H1 (cell line): ENCODE results near the gene ZBTB2.

ENCODE experiments used
- EP300 ChIP-seq, 2 experiments: IDR thresholded peaks; 1 replicate in 1 of 2; 2 replicates in 1 of 2; pipeline ENCODE4 v1.6.1; 2011 to 2012; ENCODE audit warnings: low read depth in 2 of 2, low read length in 2 of 2, mild to moderate bottlenecking in 2 of 2, borderline replicate concordance in 1 of 2, inconsistent platforms in 1 of 2, moderate library complexity in 1 of 2
- EZH2 ChIP-seq: fragments of 200-600 bp; sonication (generic); IDR thresholded peaks from 2 replicates; pipeline ENCODE4 v1.7.1; 2012; ENCODE audit warnings: low read depth, mild to moderate bottlenecking, moderate library complexity, low read length, inconsistent platforms; ENCODE audit not compliant: severe bottlenecking
- KDM5A ChIP-seq: fragments of 200-600 bp; IDR thresholded peaks from 2 replicates; pipeline ENCODE4 v1.7.1; 2012; ENCODE audit warnings: mild to moderate bottlenecking, low read length, inconsistent platforms, mixed read lengths
- NRF1 ChIP-seq: IDR thresholded peaks from 2 replicates; pipeline ENCODE4 v1.6.1; 2011; ENCODE audit warnings: mild to moderate bottlenecking, low read depth, low read length, improper control_type of control experiment
- RAD21 ChIP-seq, 2 experiments: IDR thresholded peaks in 1 of 2; conservative IDR thresholded peaks in 1 of 2; 2 replicates each; pipeline ENCODE4 v1.6.1; 2011; ENCODE audit warnings: low read depth in 2 of 2, low read length in 2 of 2, improper control_type of control experiment in 1 of 2, inconsistent platforms in 1 of 2, mild to moderate bottlenecking in 1 of 2, moderate library complexity in 1 of 2
- RFX5 ChIP-seq: IDR thresholded peaks from 2 replicates; pipeline ENCODE4 v1.6.1; 2011; ENCODE audit warnings: low read depth, low read length, improper control_type of control experiment, borderline replicate concordance
- RXRA ChIP-seq: IDR thresholded peaks from 2 replicates; pipeline ENCODE4 v1.6.1; 2011; ENCODE audit warnings: low read depth, mild to moderate bottlenecking, low read length, moderate library complexity; ENCODE audit not compliant: insufficient read depth
- SAP30 ChIP-seq: fragments of 300-600 bp; sonication (generic); IDR thresholded peaks from 2 replicates; pipeline ENCODE4 v1.7.1; 2012; ENCODE audit warnings: low read length, moderate library complexity, mild to moderate bottlenecking, inconsistent platforms; ENCODE audit not compliant: insufficient read depth, insufficient replicate concordance
- SIN3A ChIP-seq, 2 experiments: IDR thresholded peaks in 1 of 2; conservative IDR thresholded peaks in 1 of 2; 2 replicates each; pipeline ENCODE4 v1.6.1; 2011 to 2012; ENCODE audit warnings: low read length in 2 of 2, improper control_type of control experiment in 1 of 2, low read depth in 1 of 2, mild to moderate bottlenecking in 1 of 2
- YY1 ChIP-seq: IDR thresholded peaks from 2 replicates; pipeline ENCODE4 v1.6.1; 2011; ENCODE audit warnings: low read depth, mild to moderate bottlenecking, low read length
- TF ChIP-seq, protein P1 (sequence below): IDR thresholded peaks from 2 replicates; pipeline ENCODE4 v1.6.1; 2012; ENCODE audit warnings: inconsistent platforms
- TF ChIP-seq, protein P2 (sequence below), 3 experiments: IDR thresholded peaks; 1 replicate in 2 of 3; 2 replicates in 1 of 3; pipeline versions ENCODE4 v1.5.1 to v1.6.1; 2011; ENCODE audit warnings: low read length in 3 of 3, mild to moderate bottlenecking in 3 of 3, inconsistent platforms in 2 of 3, low read depth in 1 of 3, moderate library complexity in 1 of 3; ENCODE audit not compliant: insufficient read depth in 1 of 3; ENCODE audit errors: control extremely low read depth in 1 of 3

DNA sequence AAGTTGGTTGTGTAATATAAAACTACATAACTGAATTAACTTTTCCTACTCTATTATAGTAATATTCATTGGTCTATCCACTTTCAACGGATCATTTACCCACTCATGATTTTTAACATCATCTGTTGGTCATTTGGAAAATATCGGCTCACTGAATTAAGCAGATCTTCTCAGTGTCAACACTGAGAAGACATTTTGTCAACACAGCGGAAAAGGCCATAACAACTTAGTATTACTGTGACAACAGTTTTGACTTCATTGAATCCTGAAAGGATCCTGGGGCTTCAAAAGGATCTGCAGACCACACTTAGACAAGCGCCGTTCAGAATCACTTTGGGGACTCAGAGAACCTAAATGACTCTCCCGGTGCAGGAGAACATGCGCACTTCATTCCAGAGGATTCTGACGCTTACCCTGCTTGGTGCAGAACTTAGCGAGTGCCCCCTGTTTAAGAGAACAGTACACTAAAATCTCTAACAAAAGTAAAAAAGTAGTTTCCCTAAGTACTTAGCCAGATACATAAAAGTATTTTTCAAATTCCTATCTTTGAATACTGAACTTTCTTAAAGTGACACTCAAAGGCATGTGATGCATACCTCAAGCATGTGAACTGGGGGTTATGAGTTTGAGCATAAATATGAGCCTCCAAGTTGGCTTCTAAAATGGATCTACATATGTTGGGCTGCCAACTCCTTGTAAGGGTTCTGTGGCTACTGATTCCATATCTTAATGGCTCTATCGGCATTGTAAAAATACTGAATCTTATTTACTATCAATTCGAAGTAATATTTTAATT, 4.0 kb downstream of the ZBTB2 start:
- TF ChIP-seq KDM5A: no peak
- TF ChIP-seq, protein P1, sequence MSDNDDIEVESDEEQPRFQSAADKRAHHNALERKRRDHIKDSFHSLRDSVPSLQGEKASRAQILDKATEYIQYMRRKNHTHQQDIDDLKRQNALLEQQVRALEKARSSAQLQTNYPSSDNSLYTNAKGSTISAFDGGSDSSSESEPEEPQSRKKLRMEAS: no peak
- no peak for TF ChIP-seq RFX5
- TF ChIP-seq RXRA: no peak
- TF ChIP-seq, protein P2, sequence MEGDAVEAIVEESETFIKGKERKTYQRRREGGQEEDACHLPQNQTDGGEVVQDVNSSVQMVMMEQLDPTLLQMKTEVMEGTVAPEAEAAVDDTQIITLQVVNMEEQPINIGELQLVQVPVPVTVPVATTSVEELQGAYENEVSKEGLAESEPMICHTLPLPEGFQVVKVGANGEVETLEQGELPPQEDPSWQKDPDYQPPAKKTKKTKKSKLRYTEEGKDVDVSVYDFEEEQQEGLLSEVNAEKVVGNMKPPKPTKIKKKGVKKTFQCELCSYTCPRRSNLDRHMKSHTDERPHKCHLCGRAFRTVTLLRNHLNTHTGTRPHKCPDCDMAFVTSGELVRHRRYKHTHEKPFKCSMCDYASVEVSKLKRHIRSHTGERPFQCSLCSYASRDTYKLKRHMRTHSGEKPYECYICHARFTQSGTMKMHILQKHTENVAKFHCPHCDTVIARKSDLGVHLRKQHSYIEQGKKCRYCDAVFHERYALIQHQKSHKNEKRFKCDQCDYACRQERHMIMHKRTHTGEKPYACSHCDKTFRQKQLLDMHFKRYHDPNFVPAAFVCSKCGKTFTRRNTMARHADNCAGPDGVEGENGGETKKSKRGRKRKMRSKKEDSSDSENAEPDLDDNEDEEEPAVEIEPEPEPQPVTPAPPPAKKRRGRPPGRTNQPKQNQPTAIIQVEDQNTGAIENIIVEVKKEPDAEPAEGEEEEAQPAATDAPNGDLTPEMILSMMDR (IDR thresholded peaks at IDR 0.05; ENCODE audit: control extremely low read depth in 1 of 3, insufficient read depth in 1 of 3, low read depth in 1 of 3, low read length in 3 of 3): no peak
- no peak for TF ChIP-seq SAP30
- TF ChIP-seq RAD21 (IDR thresholded peaks at IDR 0.05 in 1 of 2, conservative IDR thresholded peaks at IDR 0.05 in 1 of 2; ENCODE audit: low read depth in 2 of 2, low read length in 2 of 2): no peak
- TF ChIP-seq EZH2: no peak
- no peak for TF ChIP-seq SIN3A (conservative IDR thresholded peaks at IDR 0.05 in 1 of 2, IDR thresholded peaks at IDR 0.05 in 1 of 2; ENCODE audit: low read depth in 1 of 2, low read length in 2 of 2)
- no peak for TF ChIP-seq YY1
- TF ChIP-seq NRF1: no peak
- TF ChIP-seq EP300 (IDR thresholded peaks at IDR 0.05; ENCODE audit: borderline replicate concordance in 1 of 2, low read depth in 2 of 2, low read length in 2 of 2): no peak
